Tibial nerve (tissue), 4 donors: ENCODE results near the gene OTP. TPM values are rescaled to one million over a fixed set of nuclear protein-coding genes. Genes with fewer than 3 reads are reported as not detected.

ENCODE experiments used
- DNase-seq, 2 donors: peaks; one replicate each; pipeline ENCODE4 v3.0.0-alpha.2; 2019; ENCODE audit warnings: low spot score in 2 of 2
- H3K27ac ChIP-seq, 4 donors: fragments of 200-600 bp; sonication (generic) in 3 of 4; one replicate each; pipeline ENCODE4 v1.5.1; 2017 to 2019; ENCODE audit warnings: mild to moderate bottlenecking in 1 of 4
- H3K27me3 ChIP-seq, 2 donors: fragments of 200-600 bp; sonication (generic) in 1 of 2; one replicate each; pipeline versions ENCODE4 v1.5.1 to v1.6.0; 2017 to 2019
- H3K36me3 ChIP-seq, 3 donors: fragments of 200-600 bp; sonication (generic); one replicate each; pipeline ENCODE4 v1.5.1; 2018 to 2019
- H3K4me1 ChIP-seq, 4 donors: fragments of 200-600 bp; sonication (generic) in 3 of 4; one replicate each; pipeline ENCODE4 v1.5.1; 2017 to 2019
- H3K4me3 ChIP-seq, 4 donors: fragments of 200-600 bp; sonication (generic) in 3 of 4; one replicate each; pipeline ENCODE4 v1.5.1; 2017 to 2019; ENCODE audit warnings: mild to moderate bottlenecking in 1 of 4, moderate library complexity in 1 of 4
- H3K9me3 ChIP-seq, 4 donors: fragments of 200-600 bp; sonication (generic) in 3 of 4; one replicate each; pipeline ENCODE4 v1.5.1; 2017 to 2019
- EP300 ChIP-seq, 2 donors: sonication (generic); formaldehyde crosslinking; IDR thresholded peaks; one replicate each; pipeline ENCODE4 v1.6.1; 2017; ENCODE audit warnings: antibody characterized with exemption in 2 of 2, mild to moderate bottlenecking in 1 of 2
- POLR2A ChIP-seq, 2 donors: fragments of 450-650 bp; IDR thresholded peaks; one replicate each; pipeline ENCODE4 v1.6.1; 2017; ENCODE audit warnings: antibody characterized with exemption in 2 of 2, mild to moderate bottlenecking in 2 of 2, moderate library complexity in 2 of 2
- WGBS, 2 donors: methylation state at CpG; one replicate each; pipeline ENCODE4 v1.1.5; 2018; 5-methylcytosine and 5-hydroxymethylcytosine counted together
- total RNA-seq, 4 donors: library from RNA; depleted of rRNA; stranded (reverse); fragments of >200 nt; gene quantifications; one replicate each; pipeline ENCODE4 v1.1.0, GENCODE V29; 2016
- TF ChIP-seq, protein P1 (sequence below), 5 experiments: fragments of 200-600 bp in 3 of 5; fragments of 450-650 bp in 2 of 5; sonication (generic) in 3 of 5; IDR thresholded peaks; one replicate each; pipeline ENCODE4 v1.5.1; 2016 to 2019; ENCODE audit warnings: antibody characterized with exemption in 5 of 5, mild to moderate bottlenecking in 3 of 5, moderate library complexity in 2 of 5

OTP gene
- total RNA-seq, 4 donors from 2014 or later, result not detected

DNA sequence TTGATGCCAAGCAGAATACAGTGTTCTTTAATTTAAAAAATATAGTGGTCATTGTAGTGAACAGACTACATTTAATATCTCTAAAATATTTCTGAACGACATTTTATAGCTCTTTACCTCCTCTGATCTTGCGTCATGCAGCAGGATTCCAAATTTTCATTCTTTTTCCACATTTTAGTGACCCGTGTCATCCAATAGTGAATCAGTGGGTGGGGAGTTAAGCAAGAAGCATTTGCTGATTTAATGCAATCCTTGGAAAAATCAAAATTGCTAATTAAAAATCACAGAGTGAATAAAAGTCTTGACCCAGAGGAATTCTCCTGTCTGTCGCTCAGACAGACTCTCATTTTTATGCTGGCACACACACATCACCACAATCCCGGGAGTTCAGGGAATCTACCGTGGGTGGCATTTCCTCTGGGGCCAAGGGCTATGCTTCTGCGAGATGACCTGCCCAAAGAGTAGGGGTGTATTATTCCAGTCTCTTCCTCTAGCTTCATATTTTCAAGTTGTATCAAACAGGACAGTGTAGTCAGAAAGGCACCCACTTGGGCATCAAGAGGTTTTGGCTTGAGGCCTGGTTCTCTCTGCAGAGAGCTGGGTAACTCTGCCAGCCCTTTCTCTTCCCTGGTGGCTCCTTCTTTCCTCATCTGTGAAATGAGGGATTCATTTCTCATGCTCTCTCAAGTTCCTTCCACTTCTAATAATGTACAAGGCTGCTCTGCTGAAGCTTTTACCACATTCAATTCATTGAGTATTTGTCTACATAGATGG lies 24.8 kb upstream of the OTP start:
- no peaks in the 10 kb centered on the region for H3K36me3 ChIP-seq
- H3K4me1 ChIP-seq, result no peaks in the 10 kb centered on the region
- TF ChIP-seq, protein P1, sequence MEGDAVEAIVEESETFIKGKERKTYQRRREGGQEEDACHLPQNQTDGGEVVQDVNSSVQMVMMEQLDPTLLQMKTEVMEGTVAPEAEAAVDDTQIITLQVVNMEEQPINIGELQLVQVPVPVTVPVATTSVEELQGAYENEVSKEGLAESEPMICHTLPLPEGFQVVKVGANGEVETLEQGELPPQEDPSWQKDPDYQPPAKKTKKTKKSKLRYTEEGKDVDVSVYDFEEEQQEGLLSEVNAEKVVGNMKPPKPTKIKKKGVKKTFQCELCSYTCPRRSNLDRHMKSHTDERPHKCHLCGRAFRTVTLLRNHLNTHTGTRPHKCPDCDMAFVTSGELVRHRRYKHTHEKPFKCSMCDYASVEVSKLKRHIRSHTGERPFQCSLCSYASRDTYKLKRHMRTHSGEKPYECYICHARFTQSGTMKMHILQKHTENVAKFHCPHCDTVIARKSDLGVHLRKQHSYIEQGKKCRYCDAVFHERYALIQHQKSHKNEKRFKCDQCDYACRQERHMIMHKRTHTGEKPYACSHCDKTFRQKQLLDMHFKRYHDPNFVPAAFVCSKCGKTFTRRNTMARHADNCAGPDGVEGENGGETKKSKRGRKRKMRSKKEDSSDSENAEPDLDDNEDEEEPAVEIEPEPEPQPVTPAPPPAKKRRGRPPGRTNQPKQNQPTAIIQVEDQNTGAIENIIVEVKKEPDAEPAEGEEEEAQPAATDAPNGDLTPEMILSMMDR (IDR thresholded peaks at IDR 0.05), result no peak
- TF ChIP-seq EP300 (IDR thresholded peaks at IDR 0.05) (no peak), POLR2A (IDR thresholded peaks at IDR 0.05) (no peak)
- no peaks in the 10 kb centered on the region for H3K27me3 ChIP-seq
- DNase-seq, result no peak
- H3K4me3 ChIP-seq, result no peak overlapping the region
- no peaks in the 10 kb centered on the region for H3K9me3 ChIP-seq
- 23 to 31% methylated on average over 7 of the region's 7 CpGs for WGBS, 2 donors
- no peak overlapping the region for H3K27ac ChIP-seq

DNA sequence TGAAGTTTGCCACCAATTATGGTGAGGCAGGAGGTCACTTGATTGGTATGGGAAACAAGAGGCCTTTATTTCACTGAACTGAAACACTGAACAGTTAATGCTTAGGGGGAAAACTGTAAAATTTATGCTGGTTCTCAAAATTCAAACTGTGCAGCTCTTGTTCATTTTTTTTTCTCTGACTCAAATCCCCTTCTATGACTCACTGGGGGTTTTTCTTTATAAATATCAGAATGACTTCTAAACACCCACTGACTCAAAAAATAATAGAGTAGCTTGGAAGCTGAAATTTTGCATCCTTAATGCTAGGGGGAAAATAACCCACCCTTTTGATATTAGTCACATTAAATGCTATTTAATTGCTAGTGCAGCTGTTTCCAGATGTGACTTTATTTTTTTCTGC lies 24.1 kb upstream of the OTP start:
- Histone ChIP-seq H3K9me3 (peaks cover 0 to 3% (median 0%) of the 10 kb centered on the region in 4 donors), H3K27me3 (no peaks in the 10 kb centered on the region), H3K36me3 (no peaks in the 10 kb centered on the region), H3K27ac (no peak overlapping the region), H3K4me3 (no peak overlapping the region), H3K4me1 (no peaks in the 10 kb centered on the region)
- TF ChIP-seq, protein P1 (IDR thresholded peaks at IDR 0.05), result no peak
- TF ChIP-seq POLR2A (IDR thresholded peaks at IDR 0.05) (no peak), EP300 (IDR thresholded peaks at IDR 0.05) (no peak)
- DNase-seq, result no peak

DNA sequence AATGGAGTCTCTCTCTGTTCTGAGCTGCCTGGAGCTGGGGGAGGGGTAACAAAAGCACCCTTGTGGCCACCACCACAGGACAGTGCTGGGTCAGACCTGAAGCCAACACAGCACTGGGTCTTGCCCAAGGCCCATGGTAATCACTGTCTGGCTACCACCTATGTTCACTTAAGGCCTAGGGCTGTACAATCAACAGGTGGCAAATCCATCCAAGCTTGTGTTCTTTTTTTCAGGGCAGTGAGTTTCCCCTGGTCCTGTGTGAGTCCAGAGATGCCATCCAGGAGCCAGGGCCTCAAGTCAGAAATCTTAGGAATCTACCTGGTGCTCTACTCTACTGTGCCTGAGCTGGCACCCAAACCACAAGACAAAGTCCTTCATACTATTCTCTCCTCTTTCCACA lies 20.1 kb upstream of the OTP start:
- TF ChIP-seq, protein P1 (IDR thresholded peaks at IDR 0.05), result no peak
- Histone ChIP-seq H3K36me3 (no peaks in the 10 kb centered on the region), H3K27ac (no peak overlapping the region), H3K4me1 (no peaks in the 10 kb centered on the region), H3K9me3 (peaks cover 0 to 9% (median 0%) of the 10 kb centered on the region in 4 donors), H3K4me3 (no peak overlapping the region), H3K27me3 (no peaks in the 10 kb centered on the region)
- DNase-seq, result no peak

DNA sequence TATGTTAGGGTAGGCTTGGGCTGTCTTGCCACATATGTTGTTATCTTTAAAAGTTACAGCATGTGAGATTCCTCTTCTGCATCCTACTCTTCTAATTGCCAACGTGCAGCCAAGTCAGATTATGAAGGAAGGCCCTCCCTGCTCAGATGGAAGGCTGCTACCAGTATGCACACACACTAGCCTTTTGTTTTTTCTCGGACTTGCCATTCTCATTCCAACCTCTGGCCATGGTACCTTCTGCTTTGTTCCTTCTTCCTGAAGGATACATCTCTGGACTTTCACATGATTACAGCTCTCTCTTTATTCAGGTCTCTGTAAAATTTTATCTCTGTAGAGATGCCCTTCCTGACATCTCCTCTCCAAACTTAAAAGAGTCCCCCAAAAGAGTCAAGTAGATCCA lies 12.8 kb upstream of the OTP start:
- no peak for DNase-seq
- WGBS, 2 donors, result 29 to 30% methylated on average over 2 of the region's 2 CpGs
- Histone ChIP-seq H3K36me3 (no peaks in the 10 kb centered on the region), H3K4me1 (no peaks in the 10 kb centered on the region), H3K27ac (no peak overlapping the region), H3K9me3 (peaks cover 0 to 6% (median 0%) of the 10 kb centered on the region in 4 donors), H3K4me3 (no peak overlapping the region), H3K27me3 (peaks cover 0 to 21% of the 10 kb centered on the region in 2 donors)
- TF ChIP-seq POLR2A (IDR thresholded peaks at IDR 0.05), result no peak
- TF ChIP-seq, protein P1 (IDR thresholded peaks at IDR 0.05), result no peak
- no peak for TF ChIP-seq EP300 (IDR thresholded peaks at IDR 0.05)

DNA sequence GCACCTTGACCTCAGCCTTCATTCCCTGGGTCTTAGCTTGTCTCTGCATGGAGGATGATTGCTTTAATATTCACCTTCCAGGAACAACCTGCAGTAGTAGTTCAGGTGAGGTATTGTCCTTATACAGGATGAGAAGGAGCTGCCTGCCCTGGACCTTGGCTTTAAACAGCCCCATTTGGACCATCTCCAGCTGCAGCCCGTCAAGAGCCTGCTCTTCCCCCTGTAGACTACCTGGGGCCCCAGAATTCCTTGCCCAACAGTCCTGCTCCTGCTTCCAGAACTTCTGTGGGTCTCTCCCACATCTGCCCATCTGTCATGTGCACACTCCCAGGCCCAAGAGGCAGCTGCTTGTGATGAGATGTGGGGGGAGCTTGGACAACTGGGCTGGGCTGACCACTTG lies 12.2 kb upstream of the OTP start:
- H3K4me1 ChIP-seq, result peaks cover 0 to 2% (median 0%) of the 10 kb centered on the region in 4 donors
- no peaks in the 10 kb centered on the region for H3K36me3 ChIP-seq
- WGBS, 2 donors, result 40 to 60% methylated on average over 1 of the region's 1 CpG
- H3K27me3 ChIP-seq, result peaks cover 0 to 27% of the 10 kb centered on the region in 2 donors
- no peak for TF ChIP-seq EP300 (IDR thresholded peaks at IDR 0.05)
- TF ChIP-seq, protein P1 (IDR thresholded peaks at IDR 0.05), result no peak
- no peak for TF ChIP-seq POLR2A (IDR thresholded peaks at IDR 0.05)
- H3K9me3 ChIP-seq, result peaks cover 0 to 6% (median 0%) of the 10 kb centered on the region in 4 donors
- DNase-seq, result no peak
- no peak overlapping the region for H3K27ac ChIP-seq
- H3K4me3 ChIP-seq, result no peak overlapping the region
